ENCODE results near the gene EIF4G3. TPM values are rescaled to one million over a fixed set of nuclear protein-coding genes. Genes with fewer than 3 reads are reported as not detected.

The EIF4G3 gene
- polyA plus RNA-seq, 3 donors: 5.1 to 34.2 (median 5.8) TPM

DNA sequence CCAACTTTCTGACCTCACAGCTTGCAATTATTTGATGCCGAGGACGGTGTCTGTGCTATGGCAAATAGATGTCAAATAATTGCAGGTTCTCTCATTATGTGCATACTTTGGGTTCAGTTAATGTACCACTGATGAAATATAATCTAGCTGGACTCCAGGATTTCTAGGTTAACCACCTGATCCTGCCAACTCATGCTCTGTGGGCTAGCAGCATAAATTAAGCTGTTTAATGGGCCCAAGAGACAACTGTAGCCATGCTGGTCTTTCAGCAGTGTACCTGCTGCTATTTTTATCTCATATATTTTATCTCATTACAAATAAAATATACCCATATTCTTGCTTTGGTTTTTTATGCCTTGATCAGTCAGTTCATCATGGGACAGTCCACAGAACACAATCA, 346.3 kb downstream of the EIF4G3 start:
- Mint-ChIP-seq H3K9me3 (peaks cover 0 to 4% (median 0%) of the 10 kb centered on the region in 7 donors), H3K4me3 (no peak overlapping the region), H3K27me3 (ENCODE audit: low read depth in 3 of 3) (no peaks in the 10 kb centered on the region), H3K36me3 (peaks cover 46 to 50% of the 10 kb centered on the region in 2 donors), H3K27ac (no peak overlapping the region), H3K4me1 (peaks cover 8% of the 10 kb centered on the region)
- intact Hi-C loops (cut with micrococcal nuclease): no loop called here
- no peak for DNase-seq
- Histone ChIP-seq H3K27me3 (ENCODE audit: control insufficient read depth in 2 of 2, insufficient read depth in 2 of 2, low read length in 2 of 2) (no peaks in the 10 kb centered on the region), H2AFZ (ENCODE audit: insufficient read depth, low read depth, low read length, poor library complexity, severe bottlenecking) (no peak overlapping the region), H4K20me1 (ENCODE audit: insufficient read depth, low read length) (no peaks in the 10 kb centered on the region), H3K27ac (ENCODE audit: low read depth in 1 of 2, low read length in 2 of 2) (no peak overlapping the region), H3K9me3 (replicated peaks in 1 of 2; ENCODE audit: control insufficient read depth in 1 of 2, insufficient read depth in 1 of 2, low read length in 2 of 2) (no peaks in the 10 kb centered on the region), H3K79me2 (ENCODE audit: insufficient read depth, low read length) (no peaks in the 10 kb centered on the region), H3K4me1 (ENCODE audit: control insufficient read depth in 1 of 2, insufficient read depth in 2 of 2, low read length in 2 of 2) (no peaks in the 10 kb centered on the region), H3K9ac (ENCODE audit: insufficient read depth, low read length, poor library complexity, severe bottlenecking) (no peak overlapping the region), H3K36me3 (replicated peaks in 1 of 2; ENCODE audit: control insufficient read depth in 1 of 2, insufficient read depth in 2 of 2, low read length in 2 of 2) (peaks cover 11 to 52% of the 10 kb centered on the region in 2 donors), H3K4me3 (replicated peaks in 1 of 3; ENCODE audit: low read depth in 2 of 3, low read length in 3 of 3) (no peak overlapping the region), H3K4me2 (replicated peaks; ENCODE audit: extremely low read depth, low read length, poor library complexity, severe bottlenecking) (no peak overlapping the region)
- TF ChIP-seq, protein P1, sequence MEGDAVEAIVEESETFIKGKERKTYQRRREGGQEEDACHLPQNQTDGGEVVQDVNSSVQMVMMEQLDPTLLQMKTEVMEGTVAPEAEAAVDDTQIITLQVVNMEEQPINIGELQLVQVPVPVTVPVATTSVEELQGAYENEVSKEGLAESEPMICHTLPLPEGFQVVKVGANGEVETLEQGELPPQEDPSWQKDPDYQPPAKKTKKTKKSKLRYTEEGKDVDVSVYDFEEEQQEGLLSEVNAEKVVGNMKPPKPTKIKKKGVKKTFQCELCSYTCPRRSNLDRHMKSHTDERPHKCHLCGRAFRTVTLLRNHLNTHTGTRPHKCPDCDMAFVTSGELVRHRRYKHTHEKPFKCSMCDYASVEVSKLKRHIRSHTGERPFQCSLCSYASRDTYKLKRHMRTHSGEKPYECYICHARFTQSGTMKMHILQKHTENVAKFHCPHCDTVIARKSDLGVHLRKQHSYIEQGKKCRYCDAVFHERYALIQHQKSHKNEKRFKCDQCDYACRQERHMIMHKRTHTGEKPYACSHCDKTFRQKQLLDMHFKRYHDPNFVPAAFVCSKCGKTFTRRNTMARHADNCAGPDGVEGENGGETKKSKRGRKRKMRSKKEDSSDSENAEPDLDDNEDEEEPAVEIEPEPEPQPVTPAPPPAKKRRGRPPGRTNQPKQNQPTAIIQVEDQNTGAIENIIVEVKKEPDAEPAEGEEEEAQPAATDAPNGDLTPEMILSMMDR (IDR thresholded peaks at IDR 0.05): no peak
- no CpG with 5 or more reads among the region's 2 CpGs for WGBS (ENCODE audit: insufficient coverage)

DNA sequence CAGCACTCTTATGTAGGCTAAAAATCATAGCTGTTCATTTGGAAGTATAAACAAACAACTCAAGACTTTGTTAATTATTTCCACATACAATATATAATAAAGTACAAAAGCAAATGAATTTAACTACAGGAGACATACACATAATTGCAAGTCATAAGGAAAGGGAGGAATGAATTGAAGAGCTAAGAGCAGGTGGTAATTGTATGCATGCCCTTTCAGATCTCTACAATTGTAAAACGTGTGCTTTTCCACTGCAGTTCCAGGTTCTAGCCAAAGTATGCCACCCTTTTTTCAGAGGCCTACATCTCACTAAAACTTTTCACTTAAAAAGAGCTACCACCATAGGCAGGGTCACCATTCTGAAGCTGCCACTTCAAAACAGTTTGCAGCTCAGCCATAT, 346.8 kb downstream of the EIF4G3 start:
- Histone ChIP-seq H3K4me3 (replicated peaks in 1 of 3; ENCODE audit: low read depth in 2 of 3, low read length in 3 of 3) (no peak overlapping the region), H3K9me3 (replicated peaks in 1 of 2; ENCODE audit: control insufficient read depth in 1 of 2, insufficient read depth in 1 of 2, low read length in 2 of 2) (no peaks in the 10 kb centered on the region), H3K4me1 (ENCODE audit: control insufficient read depth in 1 of 2, insufficient read depth in 2 of 2, low read length in 2 of 2) (no peaks in the 10 kb centered on the region), H3K4me2 (replicated peaks; ENCODE audit: extremely low read depth, low read length, poor library complexity, severe bottlenecking) (no peak overlapping the region), H3K79me2 (ENCODE audit: insufficient read depth, low read length) (no peaks in the 10 kb centered on the region), H2AFZ (ENCODE audit: insufficient read depth, low read depth, low read length, poor library complexity, severe bottlenecking) (no peak overlapping the region), H3K9ac (ENCODE audit: insufficient read depth, low read length, poor library complexity, severe bottlenecking) (no peak overlapping the region), H4K20me1 (ENCODE audit: insufficient read depth, low read length) (no peaks in the 10 kb centered on the region), H3K27ac (ENCODE audit: low read depth in 1 of 2, low read length in 2 of 2) (no peak overlapping the region), H3K27me3 (ENCODE audit: control insufficient read depth in 2 of 2, insufficient read depth in 2 of 2, low read length in 2 of 2) (no peaks in the 10 kb centered on the region), H3K36me3 (replicated peaks in 1 of 2; ENCODE audit: control insufficient read depth in 1 of 2, insufficient read depth in 2 of 2, low read length in 2 of 2) (peaks cover 13 to 56% of the 10 kb centered on the region in 2 donors)
- Mint-ChIP-seq H3K4me3 (no peak overlapping the region), H3K9me3 (peaks cover 0 to 4% (median 0%) of the 10 kb centered on the region in 7 donors), H3K36me3 (peaks cover 46 to 53% of the 10 kb centered on the region in 2 donors), H3K4me1 (peaks cover 3% of the 10 kb centered on the region), H3K27ac (no peak overlapping the region), H3K27me3 (ENCODE audit: low read depth in 3 of 3) (no peaks in the 10 kb centered on the region)
- TF ChIP-seq, protein P1 (IDR thresholded peaks at IDR 0.05): no peak
- 80% methylated on average over 1 of the region's 1 CpG for WGBS (ENCODE audit: insufficient coverage)
- no peak for DNase-seq
- intact Hi-C loops (cut with micrococcal nuclease): no loop called here
